Peyer's patch (tissue), 4 donors: ENCODE data around the gene SNHG17. TPM values are rescaled to one million over a fixed set of nuclear protein-coding genes. Genes with fewer than 3 reads are reported as not detected.
A peak's percentile ranks its signal among the peaks of the same experiment; 100 is the strongest.
"Not testable (repeated sequence)": the region's sequence is repeated elsewhere in the genome, so short reads cannot be mapped to it uniquely, and the experiment has no call there.

Experiments used
- DNase-seq, 3 donors: peaks; one replicate each; pipeline ENCODE4 v3.0.0-alpha.2; 2017 to 2019
- H3K27ac ChIP-seq, 4 donors: fragments of 200-600 bp; sonication (generic); one replicate each; pipeline ENCODE4 v1.5.1; 2016 to 2019
- H3K27me3 ChIP-seq, 2 donors: fragments of 200-600 bp; sonication (generic); one replicate each; pipeline ENCODE4 v1.5.1; 2019
- H3K36me3 ChIP-seq, 3 donors: fragments of 200-600 bp; sonication (generic); one replicate each; pipeline ENCODE4 v1.5.1; 2016 to 2019
- H3K4me1 ChIP-seq, 4 donors: fragments of 200-600 bp; sonication (generic); one replicate each; pipeline ENCODE4 v1.5.1; 2016 to 2019
- H3K4me3 ChIP-seq, 4 donors: fragments of 200-600 bp; sonication (generic); 1 replicate in 3 of 4; 2 replicates in 1 of 4; pipeline ENCODE4 v1.5.1; 2016 to 2019; ENCODE audit warnings: mild to moderate bottlenecking in 1 of 4
- H3K9me3 ChIP-seq, 4 donors: fragments of 200-600 bp; sonication (generic); one replicate each; pipeline ENCODE4 v1.5.1; 2016 to 2019; ENCODE audit warnings: mild to moderate bottlenecking in 1 of 4
- POLR2A ChIP-seq, 2 donors: fragments of 450-650 bp; IDR thresholded peaks; one replicate each; pipeline ENCODE4 v1.5.1; 2017; ENCODE audit warnings: antibody characterized with exemption in 2 of 2, mild to moderate bottlenecking in 2 of 2, moderate library complexity in 2 of 2
- total RNA-seq, 4 donors: library from RNA; depleted of rRNA; stranded (reverse); fragments of >200 nt; gene quantifications; one replicate each; pipeline ENCODE4 v1.1.0, GENCODE V29; 2016
- TF ChIP-seq, protein P1 (sequence below), 6 experiments: fragments of 450-650 bp in 4 of 6; fragments of 200-600 bp in 2 of 6; sonication (generic) in 1 of 6; IDR thresholded peaks; one replicate each; pipeline ENCODE4 v1.5.1; 2017 to 2019; ENCODE audit warnings: antibody characterized with exemption in 6 of 6, mild to moderate bottlenecking in 3 of 6, moderate library complexity in 1 of 6

The SNHG17 gene
- total RNA-seq, 4 donors from 2014 or later, result 19.3 to 54.5 (median 48.3) TPM

DNA sequence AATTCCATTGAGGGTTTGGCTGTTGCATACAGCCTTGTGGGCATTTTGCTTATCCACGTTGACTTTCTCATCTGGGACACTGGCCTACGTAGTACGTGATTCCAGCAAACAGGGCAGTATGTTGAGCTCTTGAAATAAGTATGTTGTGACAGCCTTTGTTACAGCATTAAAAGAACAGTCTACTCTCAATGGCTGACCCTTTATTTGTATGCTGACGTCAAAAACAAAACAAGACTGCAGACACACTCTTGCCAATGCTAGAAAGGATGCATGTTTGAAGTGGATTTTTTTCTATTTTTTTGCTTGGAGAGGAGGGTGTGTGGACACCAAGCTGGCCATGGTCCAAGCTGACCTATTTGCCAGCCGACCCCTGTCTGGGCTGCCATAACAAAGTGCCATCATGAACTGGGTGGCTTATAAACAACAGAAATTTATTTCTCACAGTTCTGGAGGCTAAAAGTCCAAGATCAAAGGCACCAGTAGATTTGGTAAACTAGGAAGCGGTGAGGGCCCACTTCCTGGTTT is 10.8 kb upstream of the SNHG17 start:
- peaks cover 0 to 13% (median 0%) of the 10 kb centered on the region in 3 donors for H3K36me3 ChIP-seq
- H3K9me3 ChIP-seq, result no peaks in the 10 kb centered on the region
- H3K27ac ChIP-seq, result peak overlapping the region in 2 of 4 donors; percentile 70 to 76

DNA sequence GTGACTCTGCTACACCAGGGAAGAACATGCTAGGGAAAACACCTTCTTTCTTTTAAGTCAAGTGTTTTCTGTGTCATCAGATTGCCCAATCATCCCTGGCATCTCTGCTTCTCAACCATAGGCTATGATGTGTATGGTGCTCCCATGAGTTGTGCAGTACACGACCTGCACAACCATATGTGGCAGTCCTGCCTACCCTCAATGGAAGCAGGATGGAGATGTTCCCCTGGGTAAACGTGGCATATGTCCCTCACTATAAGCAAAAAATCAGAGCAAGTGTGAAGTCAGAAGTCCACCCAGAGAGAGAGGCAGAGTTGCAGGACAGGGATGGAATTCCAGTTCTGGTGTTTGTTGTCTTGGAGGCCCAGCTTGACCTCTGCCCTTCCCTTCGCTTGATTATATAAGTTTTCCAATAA is 10.3 kb upstream of the SNHG17 start:
- TF ChIP-seq POLR2A (IDR thresholded peaks at IDR 0.05), result no peak
- TF ChIP-seq, protein P1, sequence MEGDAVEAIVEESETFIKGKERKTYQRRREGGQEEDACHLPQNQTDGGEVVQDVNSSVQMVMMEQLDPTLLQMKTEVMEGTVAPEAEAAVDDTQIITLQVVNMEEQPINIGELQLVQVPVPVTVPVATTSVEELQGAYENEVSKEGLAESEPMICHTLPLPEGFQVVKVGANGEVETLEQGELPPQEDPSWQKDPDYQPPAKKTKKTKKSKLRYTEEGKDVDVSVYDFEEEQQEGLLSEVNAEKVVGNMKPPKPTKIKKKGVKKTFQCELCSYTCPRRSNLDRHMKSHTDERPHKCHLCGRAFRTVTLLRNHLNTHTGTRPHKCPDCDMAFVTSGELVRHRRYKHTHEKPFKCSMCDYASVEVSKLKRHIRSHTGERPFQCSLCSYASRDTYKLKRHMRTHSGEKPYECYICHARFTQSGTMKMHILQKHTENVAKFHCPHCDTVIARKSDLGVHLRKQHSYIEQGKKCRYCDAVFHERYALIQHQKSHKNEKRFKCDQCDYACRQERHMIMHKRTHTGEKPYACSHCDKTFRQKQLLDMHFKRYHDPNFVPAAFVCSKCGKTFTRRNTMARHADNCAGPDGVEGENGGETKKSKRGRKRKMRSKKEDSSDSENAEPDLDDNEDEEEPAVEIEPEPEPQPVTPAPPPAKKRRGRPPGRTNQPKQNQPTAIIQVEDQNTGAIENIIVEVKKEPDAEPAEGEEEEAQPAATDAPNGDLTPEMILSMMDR (IDR thresholded peaks at IDR 0.05), result no peak
- Histone ChIP-seq H3K27me3 (no peaks in the 10 kb centered on the region), H3K36me3 (peaks cover 0 to 8% (median 0%) of the 10 kb centered on the region in 3 donors), H3K4me1 (peaks cover 0 to 10% (median 0%) of the 10 kb centered on the region in 4 donors), H3K27ac (no peak overlapping the region), H3K9me3 (no peaks in the 10 kb centered on the region), H3K4me3 (no peak overlapping the region)
- DNase-seq, result no peak

More for the DNA sequence above, 10.8 kb upstream of the SNHG17 start:
- TF ChIP-seq POLR2A (IDR thresholded peaks at IDR 0.05), result no peak
- TF ChIP-seq, protein P1 (IDR thresholded peaks at IDR 0.05), result no peak
- H3K27me3 ChIP-seq, result no peaks in the 10 kb centered on the region
- H3K4me3 ChIP-seq, result peak overlapping the region in 3 of 4 donors; percentile 73 to 86 (median 74)
- H3K4me1 ChIP-seq, result peaks cover 0 to 10% (median 0%) of the 10 kb centered on the region in 4 donors
- no peak for DNase-seq

DNA sequence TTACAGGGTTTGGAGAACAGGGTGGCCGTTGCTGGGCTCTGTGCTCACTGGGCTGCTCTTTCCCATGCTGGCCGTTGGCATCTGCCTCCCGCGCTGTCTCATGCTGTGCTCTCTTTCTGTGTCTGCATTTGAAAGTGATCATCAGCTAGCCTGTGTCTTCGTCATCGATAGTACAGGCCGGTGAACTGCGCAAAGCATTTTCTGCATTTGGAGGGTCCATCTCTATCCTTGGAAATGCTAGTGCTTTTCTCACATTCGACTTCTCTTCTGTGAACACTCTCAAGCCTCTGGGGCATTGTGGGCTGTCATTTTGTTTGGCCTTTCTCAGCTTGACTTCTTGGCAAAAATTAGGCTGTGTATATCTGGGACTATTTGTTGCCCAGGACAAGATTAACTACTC is 6.8 kb upstream of the SNHG17 start:
- DNase-seq, result no peak
- Histone ChIP-seq H3K4me3 (no peak overlapping the region), H3K9me3 (no peaks in the 10 kb centered on the region), H3K36me3 (no peaks in the 10 kb centered on the region), H3K27ac (no peak overlapping the region), H3K4me1 (no peaks in the 10 kb centered on the region), H3K27me3 (no peaks in the 10 kb centered on the region)
- TF ChIP-seq POLR2A (IDR thresholded peaks at IDR 0.05), result no peak
- TF ChIP-seq, protein P1 (IDR thresholded peaks at IDR 0.05), result no peak

DNA sequence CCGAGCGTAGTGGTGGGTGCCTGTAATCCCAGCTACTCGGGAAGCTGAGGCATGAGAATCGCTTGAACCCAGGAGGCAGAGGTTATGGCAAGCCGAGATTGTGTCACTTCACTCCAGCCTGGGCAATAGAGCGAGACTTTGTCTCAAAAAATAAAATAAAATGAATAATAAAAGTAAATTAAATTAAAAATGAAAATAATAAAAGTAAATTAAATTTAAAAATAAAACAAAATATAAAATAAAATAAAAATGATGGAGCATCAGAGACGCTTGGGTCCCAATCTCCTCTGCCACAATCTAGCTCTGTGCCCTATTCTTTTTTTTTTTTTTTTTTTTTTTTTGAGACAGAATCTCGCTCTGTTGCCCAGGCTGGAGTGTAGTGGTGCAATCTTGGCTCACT is 6.0 kb upstream of the SNHG17 start:
- not testable (repeated sequence) for DNase-seq, H3K4me3 ChIP-seq

DNA sequence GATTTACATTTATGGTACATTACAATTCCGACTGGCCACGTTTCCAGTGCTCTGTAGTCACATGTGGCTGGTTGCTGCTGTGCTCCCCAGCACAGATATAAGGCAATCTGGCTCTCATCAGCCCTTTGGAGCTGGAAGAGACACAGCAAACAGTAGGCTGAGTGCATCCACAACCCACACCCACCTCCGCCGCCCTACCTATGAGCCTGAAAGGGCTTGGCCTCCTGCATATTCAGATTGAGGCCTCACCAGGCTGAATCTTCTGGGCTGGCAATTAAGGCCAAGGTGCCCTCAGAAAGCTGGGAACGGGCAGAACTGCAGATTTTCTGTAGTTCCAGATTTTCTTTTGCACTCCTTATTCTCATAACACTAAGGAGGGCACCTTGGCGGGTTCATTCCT is 2.7 kb upstream of the SNHG17 start:
- Histone ChIP-seq H3K36me3 (peaks cover 0 to 12% (median 0%) of the 10 kb centered on the region in 3 donors), H3K4me1 (peaks cover 0 to 13% (median 7%) of the 10 kb centered on the region in 4 donors), H3K9me3 (no peaks in the 10 kb centered on the region), H3K27me3 (no peaks in the 10 kb centered on the region), H3K4me3 (no peak overlapping the region), H3K27ac (no peak overlapping the region)
- TF ChIP-seq POLR2A (IDR thresholded peaks at IDR 0.05), result no peak
- TF ChIP-seq, protein P1 (IDR thresholded peaks at IDR 0.05), result no peak
- no peak for DNase-seq

More for the DNA sequence above, 6.0 kb upstream of the SNHG17 start:
- not testable (repeated sequence) for H3K9me3 ChIP-seq, H3K27me3 ChIP-seq, H3K27ac ChIP-seq, H3K4me1 ChIP-seq, H3K36me3 ChIP-seq

DNA sequence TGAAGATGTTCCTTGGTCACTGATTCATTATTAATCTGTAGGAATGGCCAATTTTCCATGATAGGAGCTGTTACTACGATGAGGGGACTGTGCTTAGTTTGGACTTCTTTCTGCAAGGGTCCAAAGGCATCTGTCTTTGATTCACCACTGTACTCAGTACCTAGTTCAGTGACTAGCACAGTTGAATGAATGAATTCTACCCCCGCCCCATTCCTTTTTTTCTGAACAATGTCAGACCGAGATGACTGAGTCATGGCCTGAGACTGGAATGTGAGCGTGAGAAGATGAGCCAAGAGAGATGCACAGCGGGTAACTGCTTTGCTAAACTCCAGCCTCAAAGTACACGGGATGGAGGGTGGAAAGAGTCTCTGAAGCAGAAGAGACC is 419 bp upstream of the SNHG17 start:
- DNase-seq, result no peak
- H3K9me3 ChIP-seq, result no peaks in the 10 kb centered on the region
- H3K27ac ChIP-seq, result peak overlapping the region in 1 of 4 donors; percentile 82
- peaks cover 0 to 13% (median 7%) of the 10 kb centered on the region in 4 donors for H3K4me1 ChIP-seq
- no peaks in the 10 kb centered on the region for H3K27me3 ChIP-seq
- H3K4me3 ChIP-seq, result no peak overlapping the region
- H3K36me3 ChIP-seq, result peaks cover 0 to 34% (median 0%) of the 10 kb centered on the region in 3 donors
- TF ChIP-seq, protein P1 (IDR thresholded peaks at IDR 0.05), result peak in 1 of 6 experiments; percentile 2
- TF ChIP-seq POLR2A (IDR thresholded peaks at IDR 0.05), result no peak
